Upper lobe of left lung (tissue), 6 donors: ENCODE data around the gene GPR183. TPM values are rescaled to one million over a fixed set of nuclear protein-coding genes. Genes with fewer than 3 reads are reported as not detected.
A peak's percentile ranks its signal among the peaks of the same experiment; 100 is the strongest.

Experiments
- ATAC-seq, 2 donors: fragments of 200-7000 bp; cut with Tn5 transposase; one replicate each; pipeline ENCODE4 v1.9.1; 2022; ENCODE audit warnings: mild to moderate bottlenecking in 2 of 2, moderate library complexity in 2 of 2; ENCODE audit not compliant: low FRiP score in 2 of 2
- DNase-seq, 2 donors: peaks; one replicate each; pipeline ENCODE4 v3.0.0-alpha.2; 2019 to 2020
- H3K27ac ChIP-seq, 4 donors: fragments of 200-600 bp; sonication (generic); one replicate each; pipeline ENCODE4 v1.5.1; 2016 to 2019
- H3K27me3 ChIP-seq, 4 donors: fragments of 200-600 bp; sonication (generic); one replicate each; pipeline ENCODE4 v1.5.1; 2017 to 2019
- H3K36me3 ChIP-seq, 4 donors: fragments of 200-600 bp; sonication (generic); one replicate each; pipeline ENCODE4 v1.5.1; 2016 to 2019
- H3K4me1 ChIP-seq, 4 donors: fragments of 200-600 bp; sonication (generic); one replicate each; pipeline ENCODE4 v1.5.1; 2018 to 2019
- H3K4me3 ChIP-seq, 4 donors: fragments of 200-600 bp; sonication (generic); one replicate each; pipeline ENCODE4 v1.5.1; 2017 to 2019; ENCODE audit warnings: mild to moderate bottlenecking in 2 of 4, moderate library complexity in 1 of 4
- H3K9me3 ChIP-seq, 4 donors: fragments of 200-600 bp; sonication (generic); one replicate each; pipeline ENCODE4 v1.5.1; 2018 to 2019
- CTCF ChIP-seq, 6 experiments: fragments of 450-650 bp in 4 of 6; fragments of 200-600 bp in 2 of 6; sonication (generic) in 2 of 6; IDR thresholded peaks; one replicate each; pipeline ENCODE4 v1.5.1; 2016 to 2019; ENCODE audit warnings: antibody characterized with exemption in 6 of 6
- EP300 ChIP-seq, 4 donors: sonication (generic); formaldehyde crosslinking; IDR thresholded peaks; one replicate each; pipeline ENCODE4 v1.5.1; 2017; ENCODE audit warnings: antibody characterized with exemption in 4 of 4, control low read depth in 2 of 4
- POLR2A ChIP-seq, 4 donors: fragments of 450-650 bp; IDR thresholded peaks; one replicate each; pipeline ENCODE4 v1.5.1; 2016 to 2017; ENCODE audit warnings: antibody characterized with exemption in 4 of 4, mild to moderate bottlenecking in 2 of 4
- POLR2AphosphoS5 ChIP-seq, 2 donors: sonication (generic); formaldehyde crosslinking; IDR thresholded peaks; one replicate each; pipeline ENCODE4 v1.5.1; 2017; ENCODE audit warnings: antibody characterized with exemption in 2 of 2
- WGBS, 2 donors: methylation state at CpG; one replicate each; pipeline ENCODE4 v1.1.5; 2017 to 2018; 5-methylcytosine and 5-hydroxymethylcytosine counted together
- total RNA-seq, 6 donors: library from RNA; depleted of rRNA in 4 of 6; stranded (reverse); fragments of >200 nt in 4 of 6; gene quantifications; one replicate each; pipeline versions ENCODE4 v1.1.0 to v1.2.1, GENCODE V29; 2016 to 2021
- donor health status: DM: no; HTN: no; CAD: no; lungs with moderate emphysema.
- donor health status: DM: no; HTN: yes; CAD: no; lungs with severe emphysema.

Gene GPR183
- total RNA-seq, 6 donors from 2014 or later: 2.6 to 13.5 (median 10.0) TPM

GRCh38 chr13:99285432-99286182, 21.6 kb downstream of the GPR183 start:
- ATAC-seq (no peak), DNase-seq (no peak)
- TF ChIP-seq EP300 (IDR thresholded peaks at IDR 0.05) (no peak), POLR2AphosphoS5 (IDR thresholded peaks at IDR 0.05) (no peak), POLR2A (IDR thresholded peaks at IDR 0.05) (no peak), CTCF (IDR thresholded peaks at IDR 0.05) (no peak)
- H3K27ac ChIP-seq: no peak overlapping the region
- H3K27me3 ChIP-seq: no peaks in the 10 kb centered on the region
- H3K4me3 ChIP-seq: no peak overlapping the region
- 88% methylated on average over 10 of the region's 10 CpGs for WGBS, 2 donors
- H3K9me3 ChIP-seq: no peaks in the 10 kb centered on the region
- H3K4me1 ChIP-seq: peaks cover 20 to 45% (median 38%) of the 10 kb centered on the region in 4 donors
- no peaks in the 10 kb centered on the region for H3K36me3 ChIP-seq

GRCh38 chr13:99282264-99283231, 24.7 kb downstream of the GPR183 start:
- WGBS, 2 donors: 28 to 45% methylated on average over 1 of the region's 1 CpG
- DNase-seq (no peak), ATAC-seq (peak in 1 of 2 donors; percentile 16)
- H3K4me1 ChIP-seq: peaks cover 10 to 41% (median 29%) of the 10 kb centered on the region in 4 donors
- H3K27ac ChIP-seq: peak overlapping the region; percentile 62 to 82 (median 72)
- H3K27me3 ChIP-seq: no peaks in the 10 kb centered on the region
- H3K36me3 ChIP-seq: no peaks in the 10 kb centered on the region
- TF ChIP-seq EP300 (IDR thresholded peaks at IDR 0.05) (no peak), CTCF (IDR thresholded peaks at IDR 0.05) (no peak), POLR2AphosphoS5 (IDR thresholded peaks at IDR 0.05) (no peak), POLR2A (IDR thresholded peaks at IDR 0.05) (no peak)
- H3K9me3 ChIP-seq: no peaks in the 10 kb centered on the region
- H3K4me3 ChIP-seq: no peak overlapping the region

GRCh38 chr13:99281811-99282263, 25.4 kb downstream of the GPR183 start:
- Histone ChIP-seq H3K27ac (peak overlapping the region; percentile 62 to 82 (median 72)), H3K27me3 (no peaks in the 10 kb centered on the region), H3K4me1 (peaks cover 13 to 40% (median 28%) of the 10 kb centered on the region in 4 donors), H3K36me3 (no peaks in the 10 kb centered on the region), H3K9me3 (no peaks in the 10 kb centered on the region), H3K4me3 (no peak overlapping the region)
- DNase-seq: peak; percentile 68 to 78
- TF ChIP-seq POLR2AphosphoS5 (IDR thresholded peaks at IDR 0.05): peak; percentile 78 to 92
- TF ChIP-seq POLR2A (IDR thresholded peaks at IDR 0.05): peak in 1 of 4 donors; percentile 77
- peak in 3 of 4 donors; percentile 31 to 89 (median 85) for TF ChIP-seq EP300 (IDR thresholded peaks at IDR 0.05)
- TF ChIP-seq CTCF (IDR thresholded peaks at IDR 0.05): no peak
- peak; percentile 86 to 88 for ATAC-seq
- WGBS, 2 donors: 74 to 79% methylated on average over 5 of the region's 5 CpGs

- H3K9me3 ChIP-seq: no peaks in the 10 kb centered on the region
- no peak overlapping the region for H3K4me3 ChIP-seq
- H3K4me1 ChIP-seq: peaks cover 13 to 40% (median 29%) of the 10 kb centered on the region in 4 donors
- ATAC-seq: peak; percentile 44 to 64
- peak in 3 of 4 donors; percentile 37 to 93 (median 86) for TF ChIP-seq EP300 (IDR thresholded peaks at IDR 0.05)
- no peak for TF ChIP-seq CTCF (IDR thresholded peaks at IDR 0.05)
- peak in 1 of 2 donors; percentile 87 for TF ChIP-seq POLR2AphosphoS5 (IDR thresholded peaks at IDR 0.05)
- peak in 1 of 4 donors; percentile 66 for TF ChIP-seq POLR2A (IDR thresholded peaks at IDR 0.05)
- H3K36me3 ChIP-seq: no peaks in the 10 kb centered on the region
- 54 to 73% methylated on average over 3 of the region's 3 CpGs for WGBS, 2 donors
- H3K27ac ChIP-seq: peak overlapping the region; percentile 62 to 82 (median 72)
- DNase-seq: no peak
- H3K27me3 ChIP-seq: no peaks in the 10 kb centered on the region
These were observed 27.0 kb downstream of the GPR183 start for GRCh38 chr13:99280166-99280565.
